H1 (cell line): ENCODE data around the gene GAD2. TPM values are rescaled to one million over a fixed set of nuclear protein-coding genes. Genes with fewer than 3 reads are reported as not detected.

Experiments used
- BACH1 ChIP-seq: IDR thresholded peaks from 2 replicates; pipeline ENCODE4 v1.6.1; 2012; ENCODE audit warnings: low read length, improper control_type of control experiment
- BCL11A ChIP-seq, 2 experiments: IDR thresholded peaks; one replicate each; pipeline ENCODE4 v1.6.1; 2011; ENCODE audit warnings: low read depth in 2 of 2, low read length in 2 of 2, mild to moderate bottlenecking in 2 of 2
- CBX5 ChIP-seq: fragments of 300-800, 300-1000 bp; sonication (generic); IDR thresholded peaks from 2 replicates; pipeline ENCODE4 v1.7.1; 2016; ENCODE audit warnings: antibody characterized with exemption, low read length, low read depth
- CBX8 ChIP-seq: fragments of 300-800, 300-1000 bp; sonication (generic); IDR thresholded peaks from 2 replicates; pipeline ENCODE4 v1.7.1; 2016; ENCODE audit warnings: low read depth, low read length, borderline replicate concordance
- CHD7 ChIP-seq: fragments of 300-600 bp; sonication (generic); IDR thresholded peaks from 2 replicates; pipeline ENCODE4 v1.7.1; 2012; ENCODE audit warnings: low read length, moderate library complexity, mild to moderate bottlenecking, inconsistent platforms; ENCODE audit not compliant: insufficient replicate concordance
- KDM5A ChIP-seq: fragments of 200-600 bp; IDR thresholded peaks from 2 replicates; pipeline ENCODE4 v1.7.1; 2012; ENCODE audit warnings: mild to moderate bottlenecking, low read length, inconsistent platforms, mixed read lengths
- polyA plus RNA-seq, 7 experiments: library from polyadenylated mRNA; depleted of rRNA in 3 of 7; stranded (reverse) in 5 of 7; unstranded in 2 of 7; fragments of >200 nt in 5 of 7; fragments of 200-250 nt in 2 of 7; gene quantifications; 1 replicate in 5 of 7; 2 replicates in 1 of 7; 4 replicates in 1 of 7; pipeline versions ENCODE4 v1.2.1 to v1.2.3, GENCODE V29; 2011 to 2013; ENCODE audit warnings: missing spikeins in 2 of 7, mixed read lengths in 2 of 7
- total RNA-seq: library from RNA; stranded (reverse); fragmentation: NEBNext Ultra II Directional; extraction: Animal tissue kit (Norgen Biotek cat#: 25700); gene quantifications from 2 replicates; pipeline ENCODE4 v1.2.1, GENCODE V29; 2021

The GAD2 gene
- total and polyA plus RNA-seq, 2 of the 8 experiments (the other 6 are each of a cell fraction or from before 2014, with no cell fraction given) = 0.30 to 0.47 TPM

GRCh38 chr10:26197248-26197647 is 19.3 kb upstream of the GAD2 start (continued):
- TF ChIP-seq CHD7 (no peak), BCL11A (IDR thresholded peaks at IDR 0.05; ENCODE audit: low read depth in 2 of 2, low read length in 2 of 2) (no peak), BACH1 (no peak), CBX5 (no peak), KDM5A (no peak), CBX8 (no peak)
- TF ChIP-seq, all 59 proteins: peak for 0
